ENCODE measurements around the gene IFFO2.

DNA sequence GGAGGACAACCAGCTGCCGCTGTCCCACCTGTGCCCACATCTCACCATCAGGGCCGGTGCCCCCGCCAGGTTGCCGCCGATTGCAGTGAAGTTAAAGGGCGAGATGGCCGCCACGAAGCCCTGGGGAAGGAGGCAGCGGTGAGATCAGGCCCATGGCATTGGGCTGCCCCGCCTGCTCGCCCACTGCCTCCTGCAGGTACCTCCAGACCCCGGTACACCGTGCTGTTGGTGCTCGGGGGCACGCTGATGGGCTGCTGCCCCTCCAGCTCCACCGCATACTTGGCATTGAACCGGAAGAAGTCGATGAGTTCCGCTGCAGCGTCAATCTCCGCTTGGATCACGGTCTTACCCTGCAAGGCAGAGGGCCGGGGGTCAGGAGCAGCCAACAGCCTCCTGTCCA lies 73.4 kb downstream of the IFFO2 start:
- no peak for TF ChIP-seq BACH2 (CRISPR knock-in tag; IDR thresholded peaks at IDR 0.05; ENCODE audit: borderline replicate concordance)
- TF ChIP-seq, protein P1, sequence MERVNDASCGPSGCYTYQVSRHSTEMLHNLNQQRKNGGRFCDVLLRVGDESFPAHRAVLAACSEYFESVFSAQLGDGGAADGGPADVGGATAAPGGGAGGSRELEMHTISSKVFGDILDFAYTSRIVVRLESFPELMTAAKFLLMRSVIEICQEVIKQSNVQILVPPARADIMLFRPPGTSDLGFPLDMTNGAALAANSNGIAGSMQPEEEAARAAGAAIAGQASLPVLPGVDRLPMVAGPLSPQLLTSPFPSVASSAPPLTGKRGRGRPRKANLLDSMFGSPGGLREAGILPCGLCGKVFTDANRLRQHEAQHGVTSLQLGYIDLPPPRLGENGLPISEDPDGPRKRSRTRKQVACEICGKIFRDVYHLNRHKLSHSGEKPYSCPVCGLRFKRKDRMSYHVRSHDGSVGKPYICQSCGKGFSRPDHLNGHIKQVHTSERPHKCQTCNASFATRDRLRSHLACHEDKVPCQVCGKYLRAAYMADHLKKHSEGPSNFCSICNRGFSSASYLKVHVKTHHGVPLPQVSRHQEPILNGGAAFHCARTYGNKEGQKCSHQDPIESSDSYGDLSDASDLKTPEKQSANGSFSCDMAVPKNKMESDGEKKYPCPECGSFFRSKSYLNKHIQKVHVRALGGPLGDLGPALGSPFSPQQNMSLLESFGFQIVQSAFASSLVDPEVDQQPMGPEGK (CRISPR knock-in tag; IDR thresholded peaks at IDR 0.05; ENCODE audit: borderline replicate concordance): no peak
- TF ChIP-seq PPARA (CRISPR knock-in tag; IDR thresholded peaks at IDR 0.05; ENCODE audit: borderline replicate concordance): no peak
- TF ChIP-seq ISL1 (CRISPR knock-in tag; IDR thresholded peaks at IDR 0.05): no peak
- TF ChIP-seq ARNTL (CRISPR knock-in tag; IDR thresholded peaks at IDR 0.05; ENCODE audit: borderline replicate concordance, low read depth): no peak
- TF ChIP-seq, protein P2, sequence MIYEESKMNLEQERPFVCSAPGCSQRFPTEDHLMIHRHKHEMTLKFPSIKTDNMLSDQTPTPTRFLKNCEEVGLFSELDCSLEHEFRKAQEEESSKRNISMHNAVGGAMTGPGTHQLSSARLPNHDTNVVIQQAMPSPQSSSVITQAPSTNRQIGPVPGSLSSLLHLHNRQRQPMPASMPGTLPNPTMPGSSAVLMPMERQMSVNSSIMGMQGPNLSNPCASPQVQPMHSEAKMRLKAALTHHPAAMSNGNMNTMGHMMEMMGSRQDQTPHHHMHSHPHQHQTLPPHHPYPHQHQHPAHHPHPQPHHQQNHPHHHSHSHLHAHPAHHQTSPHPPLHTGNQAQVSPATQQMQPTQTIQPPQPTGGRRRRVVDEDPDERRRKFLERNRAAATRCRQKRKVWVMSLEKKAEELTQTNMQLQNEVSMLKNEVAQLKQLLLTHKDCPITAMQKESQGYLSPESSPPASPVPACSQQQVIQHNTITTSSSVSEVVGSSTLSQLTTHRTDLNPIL (CRISPR knock-in tag; IDR thresholded peaks at IDR 0.05; ENCODE audit: low read depth): no peak
- no peak for TF ChIP-seq TOX (CRISPR knock-in tag; IDR thresholded peaks at IDR 0.05; ENCODE audit: borderline replicate concordance)
- no peak for TF ChIP-seq CSDC2 (CRISPR knock-in tag; IDR thresholded peaks at IDR 0.05)
- TF ChIP-seq, protein P3, sequence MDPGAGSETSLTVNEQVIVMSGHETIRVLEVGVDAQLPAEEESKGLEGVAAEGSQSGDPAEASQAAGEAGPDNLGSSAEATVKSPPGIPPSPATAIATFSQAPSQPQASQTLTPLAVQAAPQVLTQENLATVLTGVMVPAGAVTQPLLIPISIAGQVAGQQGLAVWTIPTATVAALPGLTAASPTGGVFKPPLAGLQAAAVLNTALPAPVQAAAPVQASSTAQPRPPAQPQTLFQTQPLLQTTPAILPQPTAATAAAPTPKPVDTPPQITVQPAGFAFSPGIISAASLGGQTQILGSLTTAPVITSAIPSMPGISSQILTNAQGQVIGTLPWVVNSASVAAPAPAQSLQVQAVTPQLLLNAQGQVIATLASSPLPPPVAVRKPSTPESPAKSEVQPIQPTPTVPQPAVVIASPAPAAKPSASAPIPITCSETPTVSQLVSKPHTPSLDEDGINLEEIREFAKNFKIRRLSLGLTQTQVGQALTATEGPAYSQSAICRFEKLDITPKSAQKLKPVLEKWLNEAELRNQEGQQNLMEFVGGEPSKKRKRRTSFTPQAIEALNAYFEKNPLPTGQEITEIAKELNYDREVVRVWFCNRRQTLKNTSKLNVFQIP (CRISPR knock-in tag; IDR thresholded peaks at IDR 0.05; ENCODE audit: borderline replicate concordance, low read depth): no peak
- TF ChIP-seq ZC3H10 (CRISPR knock-in tag; IDR thresholded peaks at IDR 0.05): no peak
- no peak for TF ChIP-seq ZNF565 (CRISPR knock-in tag; conservative IDR thresholded peaks at IDR 0.05; ENCODE audit: low read depth)
- no peak for TF ChIP-seq ZFP3 (CRISPR knock-in tag; IDR thresholded peaks at IDR 0.05)
- TF ChIP-seq OSR1 (CRISPR knock-in tag; IDR thresholded peaks at IDR 0.05): no peak
- TF ChIP-seq SNAI2 (CRISPR knock-in tag; IDR thresholded peaks at IDR 0.05): no peak
